ENCODE data around the gene FAM107B.

Gene FAM107B

DNA sequence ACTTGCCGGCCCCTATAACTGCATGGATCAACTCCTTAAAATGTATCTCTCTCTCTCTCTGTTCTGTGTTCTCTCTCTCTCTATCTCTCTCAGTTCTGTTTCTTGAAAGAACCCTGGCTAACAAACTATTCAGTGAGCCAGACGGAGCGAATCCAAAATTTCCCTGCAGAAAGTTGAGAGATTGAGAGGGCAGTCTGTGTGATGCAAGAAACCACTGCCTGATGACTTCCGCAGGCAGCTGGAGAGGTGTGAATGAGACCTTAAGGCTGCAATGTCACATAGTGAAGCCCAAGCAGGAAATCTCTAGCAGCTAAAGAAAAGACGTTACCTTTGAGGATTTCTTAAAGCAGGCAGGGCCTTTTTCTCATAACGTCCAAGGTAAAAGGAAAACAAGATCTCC lies 17.3 kb downstream of the FAM107B start:
- no peaks in the 10 kb centered on the region for H3K4me1 ChIP-seq (ENCODE audit: control insufficient read depth, insufficient read depth, low read length, unreplicated experiment)
- no peaks in the 10 kb centered on the region for H3K36me3 ChIP-seq (ENCODE audit: insufficient read depth, low read length)
- H2AFZ ChIP-seq (ENCODE audit: low read length, unreplicated experiment) = no peak overlapping the region
- no peak overlapping the region for H3K27ac ChIP-seq (ENCODE audit: low read depth, low read length)
- no peaks in the 10 kb centered on the region for H3K79me2 ChIP-seq (ENCODE audit: control insufficient read depth, insufficient read depth, low read length, unreplicated experiment)
- peaks cover 16% of the 10 kb centered on the region for H3K27me3 ChIP-seq (ENCODE audit: insufficient read depth, low read length)
- no peak overlapping the region for H3K4me3 ChIP-seq (ENCODE audit: low read depth, low read length)

DNA sequence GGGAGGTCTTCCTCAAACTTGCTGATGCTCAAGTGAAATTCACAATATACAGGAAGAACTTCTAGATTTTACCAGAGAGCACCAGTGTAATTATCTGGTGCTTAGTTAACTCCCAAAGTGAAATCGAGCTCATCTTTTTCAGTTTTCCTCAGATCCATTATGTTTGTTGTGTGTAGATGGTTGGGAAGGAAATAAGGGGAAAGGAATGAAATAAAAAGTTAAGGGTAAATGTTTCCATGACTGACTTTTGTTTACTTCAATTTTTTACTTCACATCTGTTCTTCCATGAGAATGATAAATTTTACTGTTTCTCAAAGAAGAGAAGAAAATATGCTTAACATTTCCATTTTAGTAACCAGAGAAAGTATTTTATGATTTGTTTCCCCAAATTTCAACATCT lies 21.3 kb downstream of the FAM107B start:
- peaks cover 21% of the 10 kb centered on the region for H3K27me3 ChIP-seq (ENCODE audit: insufficient read depth, low read length)
- H3K27ac ChIP-seq (ENCODE audit: low read depth, low read length) = no peak overlapping the region
- no peaks in the 10 kb centered on the region for H3K36me3 ChIP-seq (ENCODE audit: insufficient read depth, low read length)
- no peaks in the 10 kb centered on the region for H3K79me2 ChIP-seq (ENCODE audit: control insufficient read depth, insufficient read depth, low read length, unreplicated experiment)
- no peak overlapping the region for H2AFZ ChIP-seq (ENCODE audit: low read length, unreplicated experiment)
- H3K4me3 ChIP-seq (ENCODE audit: low read depth, low read length) = no peak overlapping the region
- no peaks in the 10 kb centered on the region for H3K4me1 ChIP-seq (ENCODE audit: control insufficient read depth, insufficient read depth, low read length, unreplicated experiment)

DNA sequence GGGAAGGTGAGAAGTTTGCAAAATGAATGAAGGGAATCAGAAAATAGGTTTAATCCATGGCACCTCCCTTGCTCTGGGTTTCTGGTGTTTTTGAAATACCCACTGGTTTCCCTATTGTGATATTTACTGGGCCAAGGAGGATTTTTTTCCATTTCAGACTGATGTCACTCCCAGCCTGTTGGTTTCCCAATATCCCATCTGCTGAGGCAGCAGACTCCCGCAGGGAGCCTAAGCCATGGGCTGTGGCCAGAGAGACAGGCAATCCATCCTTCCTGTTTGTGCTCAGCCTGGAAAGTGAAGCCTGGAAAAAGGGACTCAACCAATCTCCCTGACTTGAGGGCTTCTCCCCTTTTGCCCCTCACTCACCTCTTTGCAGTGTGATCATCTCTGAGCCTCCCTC lies 22.8 kb downstream of the FAM107B start:
- H3K27ac ChIP-seq (ENCODE audit: low read depth, low read length) = no peak overlapping the region
- no peak overlapping the region for H2AFZ ChIP-seq (ENCODE audit: low read length, unreplicated experiment)
- H3K79me2 ChIP-seq (ENCODE audit: control insufficient read depth, insufficient read depth, low read length, unreplicated experiment) = no peaks in the 10 kb centered on the region
- no peak overlapping the region for H3K4me3 ChIP-seq (ENCODE audit: low read depth, low read length)
- H3K27me3 ChIP-seq (ENCODE audit: insufficient read depth, low read length) = peaks cover 28% of the 10 kb centered on the region
- no peaks in the 10 kb centered on the region for H3K4me1 ChIP-seq (ENCODE audit: control insufficient read depth, insufficient read depth, low read length, unreplicated experiment)
- no peaks in the 10 kb centered on the region for H3K36me3 ChIP-seq (ENCODE audit: insufficient read depth, low read length)

DNA sequence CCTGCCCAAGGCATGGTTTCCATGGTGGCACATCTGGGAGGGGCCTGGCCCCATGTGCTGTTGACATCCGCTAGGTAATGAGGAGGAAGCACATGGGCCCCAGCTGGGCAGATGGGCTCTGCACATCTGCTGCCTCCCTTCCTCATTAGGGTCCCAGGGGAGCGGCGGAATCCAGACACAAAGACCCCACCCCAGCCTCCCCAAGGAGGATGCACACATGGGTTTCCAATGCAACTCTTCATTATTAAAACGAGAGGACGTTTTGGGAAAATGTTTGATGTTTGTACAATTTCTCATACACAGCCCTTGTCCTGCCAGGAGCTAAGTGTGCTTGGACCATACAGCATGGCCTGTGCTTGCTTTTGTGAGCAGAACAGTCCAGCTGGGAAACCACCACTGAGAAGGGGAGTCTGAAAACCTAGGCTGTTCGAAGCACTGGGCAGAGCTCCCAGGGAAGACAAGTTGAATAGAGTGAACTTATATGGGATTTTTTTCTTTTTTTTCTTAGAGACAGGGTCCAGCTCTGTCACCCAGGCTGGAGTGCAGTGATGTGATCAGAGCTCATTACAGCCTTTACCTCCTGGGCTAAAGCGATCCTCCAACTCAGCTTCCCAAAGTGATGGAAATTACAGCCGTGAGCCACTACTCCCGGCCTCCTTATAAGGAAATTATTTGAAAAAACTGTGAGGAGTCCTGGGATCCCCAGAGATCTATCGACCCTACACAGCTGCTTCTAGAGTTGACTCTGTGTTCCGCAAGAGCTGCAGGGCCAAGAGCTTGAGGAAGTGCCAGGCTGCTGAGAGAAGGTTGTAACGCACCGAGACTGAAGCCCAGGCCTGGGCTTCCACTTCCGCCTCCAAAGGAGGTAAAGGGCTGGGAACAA lies 23.4 kb downstream of the FAM107B start:
- H2AFZ ChIP-seq (ENCODE audit: low read length, unreplicated experiment) = no peak overlapping the region
- H3K36me3 ChIP-seq (ENCODE audit: insufficient read depth, low read length) = no peaks in the 10 kb centered on the region
- H3K27ac ChIP-seq (ENCODE audit: low read depth, low read length) = no peak overlapping the region
- peaks cover 33% of the 10 kb centered on the region for H3K27me3 ChIP-seq (ENCODE audit: insufficient read depth, low read length)
- H3K79me2 ChIP-seq (ENCODE audit: control insufficient read depth, insufficient read depth, low read length, unreplicated experiment) = no peaks in the 10 kb centered on the region
- H3K4me1 ChIP-seq (ENCODE audit: control insufficient read depth, insufficient read depth, low read length, unreplicated experiment) = no peaks in the 10 kb centered on the region
- H3K4me3 ChIP-seq (ENCODE audit: low read depth, low read length) = no peak overlapping the region

DNA sequence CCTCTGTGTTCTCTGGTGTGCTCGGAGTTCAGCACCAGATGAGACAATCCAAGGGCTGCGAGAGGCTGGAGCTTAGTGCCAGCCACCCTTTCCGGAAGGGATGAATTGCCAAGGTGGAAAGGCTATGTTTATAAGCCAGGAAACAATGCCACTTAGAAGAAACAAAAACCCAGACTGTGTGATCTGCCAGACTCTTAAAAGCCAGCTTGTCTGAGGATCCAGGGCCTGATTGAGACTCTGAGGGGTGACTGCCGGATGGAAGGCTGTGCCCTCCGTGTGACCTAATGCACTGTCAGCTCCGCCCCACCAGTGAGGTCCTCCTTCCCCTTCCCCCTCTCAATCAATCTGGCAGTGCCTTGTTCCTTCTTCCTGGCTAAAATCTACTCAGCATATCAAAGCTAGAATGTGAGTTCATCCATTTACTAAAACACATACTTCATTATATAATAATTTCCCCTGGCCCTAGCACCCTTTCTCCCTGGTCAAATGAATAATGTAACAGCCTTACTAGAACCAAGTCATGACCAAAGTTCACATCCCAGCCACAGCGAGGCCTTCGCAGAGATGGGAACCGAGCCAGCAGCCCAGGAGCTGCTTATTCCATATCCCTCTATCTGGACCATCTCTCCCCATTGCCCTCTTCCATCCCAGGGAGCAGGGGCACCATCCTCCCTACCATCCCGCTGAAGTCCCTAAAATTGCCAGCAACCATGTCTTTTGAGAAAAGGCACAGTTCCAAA lies 25.5 kb downstream of the FAM107B start:
- Histone ChIP-seq H3K4me1 (ENCODE audit: control insufficient read depth, insufficient read depth, low read length, unreplicated experiment) (no peaks in the 10 kb centered on the region), H3K27ac (ENCODE audit: low read depth, low read length) (no peak overlapping the region), H3K79me2 (ENCODE audit: control insufficient read depth, insufficient read depth, low read length, unreplicated experiment) (no peaks in the 10 kb centered on the region), H3K27me3 (ENCODE audit: insufficient read depth, low read length) (peaks cover 42% of the 10 kb centered on the region), H3K36me3 (ENCODE audit: insufficient read depth, low read length) (no peaks in the 10 kb centered on the region), H2AFZ (ENCODE audit: low read length, unreplicated experiment) (no peak overlapping the region), H3K4me3 (ENCODE audit: low read depth, low read length) (no peak overlapping the region)

DNA sequence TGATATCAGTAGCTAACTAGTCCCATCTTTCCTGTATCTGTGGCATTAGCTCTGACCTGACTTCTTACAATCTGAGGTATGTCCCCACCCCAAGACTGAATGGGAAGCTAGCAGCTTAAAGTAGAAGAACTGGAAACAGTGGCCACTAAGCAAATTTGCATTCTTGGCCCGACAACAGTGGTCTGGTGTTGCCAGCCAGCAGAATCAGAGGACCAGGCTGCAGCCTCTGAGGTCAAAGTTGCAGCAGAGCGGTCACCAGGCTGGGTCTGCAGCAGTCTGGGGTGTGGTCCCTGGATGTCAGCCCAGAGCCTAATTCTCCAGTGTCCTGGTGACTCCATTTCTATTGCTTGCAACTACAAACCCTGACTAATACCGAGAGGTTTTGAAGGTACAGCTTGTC lies 26.3 kb downstream of the FAM107B start:
- H3K27ac ChIP-seq (ENCODE audit: low read depth, low read length) = no peak overlapping the region
- no peaks in the 10 kb centered on the region for H3K36me3 ChIP-seq (ENCODE audit: insufficient read depth, low read length)
- no peak overlapping the region for H3K4me3 ChIP-seq (ENCODE audit: low read depth, low read length)
- H3K4me1 ChIP-seq (ENCODE audit: control insufficient read depth, insufficient read depth, low read length, unreplicated experiment) = no peaks in the 10 kb centered on the region
- peaks cover 40% of the 10 kb centered on the region for H3K27me3 ChIP-seq (ENCODE audit: insufficient read depth, low read length)
- H2AFZ ChIP-seq (ENCODE audit: low read length, unreplicated experiment) = no peak overlapping the region
- no peaks in the 10 kb centered on the region for H3K79me2 ChIP-seq (ENCODE audit: control insufficient read depth, insufficient read depth, low read length, unreplicated experiment)

DNA sequence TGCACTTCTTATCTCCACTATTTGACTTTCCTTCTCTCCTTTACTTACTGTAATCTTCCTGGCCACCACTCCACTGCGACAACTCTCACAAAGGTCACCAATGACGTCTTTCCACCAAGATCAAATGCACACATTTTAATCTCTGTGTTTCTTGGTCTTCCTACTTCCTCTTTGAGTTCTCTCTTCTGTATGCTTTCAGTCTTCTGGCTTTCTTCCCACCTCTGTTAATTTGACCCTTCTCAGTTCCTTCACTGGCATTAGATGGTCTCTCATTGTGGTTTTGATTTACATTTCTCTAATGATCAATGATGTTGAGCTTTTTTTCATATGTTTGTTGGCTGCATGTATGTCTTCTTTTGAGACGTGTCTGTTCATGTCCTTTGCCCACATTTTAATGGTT lies 31.9 kb downstream of the FAM107B start:
- H3K27ac ChIP-seq (ENCODE audit: low read depth, low read length) = no peak overlapping the region

DNA sequence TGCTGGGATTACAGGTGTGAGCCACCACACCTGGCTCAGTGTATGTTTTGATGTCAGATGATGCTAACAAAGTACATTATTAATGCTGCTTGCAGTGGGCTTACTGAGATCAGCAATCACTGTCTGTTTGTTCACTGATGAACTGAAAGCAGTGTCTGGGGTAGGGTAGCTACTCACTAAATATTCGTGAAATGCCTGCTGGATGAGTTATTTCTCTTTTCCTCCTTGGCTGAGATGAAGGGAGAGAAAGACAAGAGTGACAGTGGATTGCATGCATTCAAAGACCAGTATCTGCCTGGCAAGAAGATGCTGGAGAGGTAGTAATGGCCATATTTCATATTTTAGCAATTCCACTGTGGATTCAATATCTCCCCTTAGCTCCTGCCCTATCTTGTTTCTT lies 32.3 kb downstream of the FAM107B start:
- H3K79me2 ChIP-seq (ENCODE audit: control insufficient read depth, insufficient read depth, low read length, unreplicated experiment) = no peaks in the 10 kb centered on the region
- H3K36me3 ChIP-seq (ENCODE audit: insufficient read depth, low read length) = no peaks in the 10 kb centered on the region
- no peaks in the 10 kb centered on the region for H3K4me1 ChIP-seq (ENCODE audit: control insufficient read depth, insufficient read depth, low read length, unreplicated experiment)
- H3K27me3 ChIP-seq (ENCODE audit: insufficient read depth, low read length) = peaks cover 42% of the 10 kb centered on the region
- H3K4me3 ChIP-seq (ENCODE audit: low read depth, low read length) = no peak overlapping the region
- no peak overlapping the region for H2AFZ ChIP-seq (ENCODE audit: low read length, unreplicated experiment)
- H3K27ac ChIP-seq (ENCODE audit: low read depth, low read length) = no peak overlapping the region

More for the DNA sequence above, 31.9 kb downstream of the FAM107B start:
- Histone ChIP-seq H3K4me1 (ENCODE audit: control insufficient read depth, insufficient read depth, low read length, unreplicated experiment) (no peaks in the 10 kb centered on the region), H3K4me3 (ENCODE audit: low read depth, low read length) (no peak overlapping the region), H3K36me3 (ENCODE audit: insufficient read depth, low read length) (no peaks in the 10 kb centered on the region), H2AFZ (ENCODE audit: low read length, unreplicated experiment) (no peak overlapping the region), H3K79me2 (ENCODE audit: control insufficient read depth, insufficient read depth, low read length, unreplicated experiment) (no peaks in the 10 kb centered on the region), H3K27me3 (ENCODE audit: insufficient read depth, low read length) (peaks cover 45% of the 10 kb centered on the region)

DNA sequence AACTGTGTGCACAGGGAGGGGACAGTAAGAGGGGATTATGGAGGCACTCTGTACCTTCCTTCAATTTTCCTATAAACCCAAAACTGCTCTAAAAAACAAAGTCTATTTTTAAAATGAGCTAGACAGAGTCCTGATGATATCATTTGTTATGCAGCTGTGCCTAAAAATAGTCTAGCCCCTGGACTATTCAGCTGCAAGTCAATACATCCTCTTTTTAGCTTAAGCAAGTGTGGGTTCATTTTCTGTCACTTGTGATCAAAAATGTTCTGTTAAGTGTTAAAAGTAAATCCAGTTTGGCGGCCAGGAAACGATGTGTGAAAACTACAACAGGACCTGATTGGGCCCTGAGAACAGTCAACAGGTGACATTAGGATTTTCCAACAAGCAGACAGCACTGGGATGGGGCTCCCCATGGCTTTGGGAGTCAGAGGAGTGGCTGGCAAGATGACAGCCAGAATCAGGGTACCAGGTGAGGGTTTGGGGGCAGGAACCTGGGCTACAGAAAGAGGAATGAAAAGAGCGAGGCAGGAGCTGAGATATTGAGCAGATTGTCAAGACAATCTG lies 33.9 kb downstream of the FAM107B start:
- no peak overlapping the region for H3K27ac ChIP-seq (ENCODE audit: low read depth, low read length)
- no peaks in the 10 kb centered on the region for H3K4me1 ChIP-seq (ENCODE audit: control insufficient read depth, insufficient read depth, low read length, unreplicated experiment)

DNA sequence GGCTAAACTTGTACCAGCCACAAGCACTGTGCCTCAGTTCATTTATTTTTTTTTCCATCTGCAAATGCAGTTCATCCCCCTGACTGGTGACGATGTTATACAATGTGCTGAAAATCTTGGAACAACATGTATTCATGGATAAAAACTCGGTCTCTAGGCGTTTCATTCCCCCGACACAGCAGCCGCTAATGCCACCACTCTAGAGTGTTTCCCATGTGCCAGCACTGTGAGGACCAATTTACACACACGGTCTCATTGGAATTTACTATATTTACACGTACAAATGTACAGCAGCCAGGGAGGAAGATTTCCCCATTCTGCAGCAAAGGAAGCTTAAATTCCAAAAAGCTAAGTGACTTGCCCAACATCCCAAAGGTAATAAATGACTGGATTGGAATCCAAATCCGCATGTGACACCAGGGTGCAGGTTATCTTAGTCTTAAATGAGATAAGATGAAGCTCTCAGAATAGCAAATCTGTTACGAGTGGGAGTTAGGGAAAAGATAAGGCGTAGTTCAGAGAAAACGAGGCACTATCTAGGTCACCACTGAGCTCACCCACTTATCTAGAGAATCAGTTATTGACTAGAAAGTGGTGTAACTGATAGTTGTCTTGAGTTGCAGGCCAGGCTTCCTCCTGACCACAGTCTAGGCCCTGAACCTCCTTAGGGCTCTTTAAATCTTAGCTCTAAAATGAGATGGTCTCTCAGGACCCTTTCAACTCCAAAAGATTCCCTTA lies 36.7 kb downstream of the FAM107B start:
- Histone ChIP-seq H3K4me1 (ENCODE audit: control insufficient read depth, insufficient read depth, low read length, unreplicated experiment) (no peaks in the 10 kb centered on the region), H3K79me2 (ENCODE audit: control insufficient read depth, insufficient read depth, low read length, unreplicated experiment) (no peaks in the 10 kb centered on the region), H3K27ac (ENCODE audit: low read depth, low read length) (no peak overlapping the region)

More for the DNA sequence above, 33.9 kb downstream of the FAM107B start:
- Histone ChIP-seq H2AFZ (ENCODE audit: low read length, unreplicated experiment) (no peak overlapping the region), H3K36me3 (ENCODE audit: insufficient read depth, low read length) (no peaks in the 10 kb centered on the region), H3K79me2 (ENCODE audit: control insufficient read depth, insufficient read depth, low read length, unreplicated experiment) (no peaks in the 10 kb centered on the region), H3K27me3 (ENCODE audit: insufficient read depth, low read length) (peaks cover 28% of the 10 kb centered on the region), H3K4me3 (ENCODE audit: low read depth, low read length) (no peak overlapping the region)

More for the DNA sequence above, 36.7 kb downstream of the FAM107B start:
- Histone ChIP-seq H3K4me3 (ENCODE audit: low read depth, low read length) (no peak overlapping the region), H3K27me3 (ENCODE audit: insufficient read depth, low read length) (peaks cover 17% of the 10 kb centered on the region), H3K36me3 (ENCODE audit: insufficient read depth, low read length) (no peaks in the 10 kb centered on the region), H2AFZ (ENCODE audit: low read length, unreplicated experiment) (no peak overlapping the region)
